NT2/D1 (cell line): ENCODE data around the gene SERPINA3.

Experiments used
- DNase-seq: peaks from one replicate; pipeline ENCODE4 v3.0.0-alpha.2; 2011; ENCODE audit warnings: low read depth, low spot score
- H3K27me3 ChIP-seq: 2 replicates; pipeline ENCODE4 v1.6.0; 2011; ENCODE audit warnings: mild to moderate bottlenecking; ENCODE audit not compliant: insufficient read length, insufficient read depth
- H3K36me3 ChIP-seq: 2 replicates; pipeline ENCODE4 v1.6.1; 2011; ENCODE audit warnings: mild to moderate bottlenecking, low read length, mixed read lengths; ENCODE audit not compliant: insufficient read depth, insufficient read length
- H3K4me1 ChIP-seq: 2 replicates; pipeline ENCODE4 v1.5.1; 2011; ENCODE audit not compliant: insufficient read depth, insufficient read length
- H3K4me3 ChIP-seq: 2 replicates; pipeline ENCODE4 v1.5.1; 2011; ENCODE audit warnings: low read depth; ENCODE audit not compliant: insufficient read length
- H3K9ac ChIP-seq: 2 replicates; pipeline ENCODE4 v1.6.0; 2011; ENCODE audit warnings: low read depth; ENCODE audit not compliant: insufficient read length
- H3K9me3 ChIP-seq: 2 replicates; pipeline ENCODE4 v1.5.1; 2011; ENCODE audit warnings: mild to moderate bottlenecking, low read length; ENCODE audit not compliant: insufficient read depth
- SUZ12 ChIP-seq: IDR thresholded peaks from 2 replicates; pipeline ENCODE4 v1.6.1; 2011; ENCODE audit not compliant: insufficient read length, insufficient read depth; ENCODE audit errors: extremely low read depth
- YY1 ChIP-seq: IDR thresholded peaks from 2 replicates; pipeline ENCODE4 v1.6.1; 2011; ENCODE audit not compliant: insufficient read length, insufficient read depth
- ZNF274 ChIP-seq: IDR thresholded peaks from 2 replicates; pipeline ENCODE4 v1.6.1; 2011; ENCODE audit warnings: mild to moderate bottlenecking, low read depth, low read length

Gene SERPINA3

GRCh38 chr14:94588311-94588710 lies 23.9 kb upstream of the SERPINA3 start:
- Histone ChIP-seq H3K9me3 (peaks cover 7% of the 10 kb centered on the region; the same call in 1 of the 2 replicates), H3K4me3 (no peak overlapping the region), H3K9ac (no peak overlapping the region), H3K4me1 (no peaks in the 10 kb centered on the region), H3K36me3 (no peaks in the 10 kb centered on the region), H3K27me3 (no peaks in the 10 kb centered on the region)
- no peak for DNase-seq
- TF ChIP-seq SUZ12 (no peak), ZNF274 (no peak), YY1 (no peak)

GRCh38 chr14:94591073-94591472 lies 21.1 kb upstream of the SERPINA3 start:
- DNase-seq = no peak
- Histone ChIP-seq H3K9me3 (no peaks in the 10 kb centered on the region), H3K27me3 (no peaks in the 10 kb centered on the region), H3K36me3 (no peaks in the 10 kb centered on the region), H3K9ac (no peak overlapping the region), H3K4me1 (no peaks in the 10 kb centered on the region), H3K4me3 (no peak overlapping the region)
- TF ChIP-seq SUZ12 = no peak
- no peak for TF ChIP-seq ZNF274
- no peak for TF ChIP-seq YY1

GRCh38 chr14:94591871-94592270 lies 20.3 kb upstream of the SERPINA3 start:
- no peak for DNase-seq
- H3K36me3 ChIP-seq = no peaks in the 10 kb centered on the region
- no peak overlapping the region for H3K4me3 ChIP-seq
- H3K9ac ChIP-seq = no peak overlapping the region
- H3K27me3 ChIP-seq = no peaks in the 10 kb centered on the region
- no peaks in the 10 kb centered on the region for H3K9me3 ChIP-seq
- TF ChIP-seq ZNF274 (no peak), YY1 (no peak), SUZ12 (no peak)
- no peaks in the 10 kb centered on the region for H3K4me1 ChIP-seq

- H3K36me3 ChIP-seq = no peaks in the 10 kb centered on the region
- no peaks in the 10 kb centered on the region for H3K9me3 ChIP-seq
- no peak overlapping the region for H3K4me3 ChIP-seq
- no peaks in the 10 kb centered on the region for H3K4me1 ChIP-seq
- DNase-seq = no peak
- no peak overlapping the region for H3K9ac ChIP-seq
- no peaks in the 10 kb centered on the region for H3K27me3 ChIP-seq
- TF ChIP-seq YY1 (no peak), ZNF274 (no peak), SUZ12 (no peak)
Observed at GRCh38 chr14:94592457-94592856, 19.7 kb upstream of the SERPINA3 start.

- H3K9me3 ChIP-seq = no peaks in the 10 kb centered on the region
- no peak overlapping the region for H3K9ac ChIP-seq
- DNase-seq = no peak
- no peaks in the 10 kb centered on the region for H3K36me3 ChIP-seq
- TF ChIP-seq SUZ12 (no peak), YY1 (no peak), ZNF274 (no peak)
- no peak overlapping the region for H3K4me3 ChIP-seq
- no peaks in the 10 kb centered on the region for H3K27me3 ChIP-seq
- peaks cover 2% of the 10 kb centered on the region for H3K4me1 ChIP-seq
Observed at GRCh38 chr14:94593376-94593748, 18.8 kb upstream of the SERPINA3 start.

- H3K36me3 ChIP-seq = no peaks in the 10 kb centered on the region
- peaks cover 5% of the 10 kb centered on the region for H3K4me1 ChIP-seq
- H3K9ac ChIP-seq = no peak overlapping the region
- H3K4me3 ChIP-seq = no peak overlapping the region
- H3K27me3 ChIP-seq = no peaks in the 10 kb centered on the region
- no peaks in the 10 kb centered on the region for H3K9me3 ChIP-seq
- no peak for DNase-seq
- no peak for TF ChIP-seq YY1
- TF ChIP-seq SUZ12 = no peak
- no peak for TF ChIP-seq ZNF274
Observed at GRCh38 chr14:94593749-94594431, 18.3 kb upstream of the SERPINA3 start.

- DNase-seq = no peak
- H3K4me3 ChIP-seq = no peak overlapping the region
- peaks cover 5% of the 10 kb centered on the region for H3K4me1 ChIP-seq
- no peak overlapping the region for H3K9ac ChIP-seq
- H3K27me3 ChIP-seq = no peaks in the 10 kb centered on the region
- H3K36me3 ChIP-seq = no peaks in the 10 kb centered on the region
- no peaks in the 10 kb centered on the region for H3K9me3 ChIP-seq
- TF ChIP-seq YY1 = no peak
- TF ChIP-seq ZNF274 = no peak
- TF ChIP-seq SUZ12 = no peak
Observed at GRCh38 chr14:94594441-94594840, 17.8 kb upstream of the SERPINA3 start.
